Stimulated activated CD4-positive, alpha-beta T cell treated with anti-CD3 and anti-CD28 coated beads, Interleukin-2, amount 100 ng/mL, for 24 hours (primary cell): ENCODE data around the gene ANKRD30A.
"Not testable (repeated sequence)": the region's sequence is repeated elsewhere in the genome, so short reads cannot be mapped to it uniquely, and the experiment has no call there.

ENCODE experiments used
- DNase-seq, 2 donors: peaks; one replicate each; pipeline ENCODE4 v3.0.0-alpha.2; 2020

The ANKRD30A gene

GRCh38 chr10:37269554-37270256, 144.3 kb downstream of the ANKRD30A start:
- DNase-seq = no peak

DNA sequence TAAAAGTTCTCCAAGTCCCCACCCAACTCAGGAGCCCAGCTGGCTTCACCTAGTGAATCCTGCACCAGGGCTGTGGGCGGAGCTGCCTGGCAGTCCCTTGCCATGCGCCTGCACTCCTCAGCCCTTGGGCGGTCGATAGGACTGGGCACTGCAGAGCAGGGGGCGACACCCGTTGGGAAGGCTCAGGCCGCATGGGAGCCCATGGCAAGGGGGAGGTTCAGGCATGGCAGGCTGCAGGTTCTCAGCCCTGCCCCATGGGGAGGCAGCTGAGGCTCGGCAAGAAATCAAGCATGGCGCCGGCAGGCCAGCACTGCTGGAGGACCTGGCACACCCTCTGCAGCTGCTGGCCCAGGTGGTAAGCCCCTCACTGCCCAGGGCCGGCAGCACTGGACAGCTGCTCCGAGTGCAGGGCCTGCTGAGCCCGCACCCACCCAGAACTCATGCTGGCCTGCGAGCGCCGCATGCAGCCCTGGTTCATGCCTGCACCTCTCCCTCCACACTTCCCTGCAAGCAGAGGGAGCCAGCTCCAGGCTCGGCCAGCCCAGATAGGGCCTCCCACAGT, 149.9 kb downstream of the ANKRD30A start:
- no peak for DNase-seq

GRCh38 chr10:37285063-37285462, 159.7 kb downstream of the ANKRD30A start:
- DNase-seq = no peak

GRCh38 chr10:37289833-37290464, 164.6 kb downstream of the ANKRD30A start:
- DNase-seq = no peak

DNA sequence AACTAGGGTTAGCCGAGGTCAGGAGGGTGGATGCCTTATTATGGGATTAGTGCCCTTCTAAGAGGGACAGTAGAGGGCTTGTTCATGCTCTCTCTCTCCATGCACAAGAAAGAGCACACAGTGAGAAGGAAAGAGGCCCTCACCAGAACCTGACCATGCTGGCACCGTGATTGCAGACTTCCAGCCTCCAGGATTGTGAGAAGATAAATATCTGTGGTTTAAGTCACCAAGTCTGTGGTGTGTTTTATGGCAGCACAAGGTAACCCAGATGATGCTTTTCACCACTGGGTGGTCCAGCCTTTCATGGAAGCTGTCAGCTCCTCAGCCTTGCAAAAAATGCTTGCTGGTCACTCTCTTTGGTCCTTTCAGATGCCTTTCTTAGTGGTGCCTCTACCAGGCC, 175.9 kb downstream of the ANKRD30A start:
- DNase-seq = no peak

- DNase-seq = no peak
These were observed 178.6 kb downstream of the ANKRD30A start for GRCh38 chr10:37304036-37304435.

GRCh38 chr10:37314350-37314749, 189.0 kb downstream of the ANKRD30A start:
- no peak for DNase-seq

GRCh38 chr10:37314862-37315261, 189.5 kb downstream of the ANKRD30A start:
- DNase-seq = no peak

- no peak for DNase-seq
These were observed 219.0 kb downstream of the ANKRD30A start for GRCh38 chr10:37344413-37344812.

DNA sequence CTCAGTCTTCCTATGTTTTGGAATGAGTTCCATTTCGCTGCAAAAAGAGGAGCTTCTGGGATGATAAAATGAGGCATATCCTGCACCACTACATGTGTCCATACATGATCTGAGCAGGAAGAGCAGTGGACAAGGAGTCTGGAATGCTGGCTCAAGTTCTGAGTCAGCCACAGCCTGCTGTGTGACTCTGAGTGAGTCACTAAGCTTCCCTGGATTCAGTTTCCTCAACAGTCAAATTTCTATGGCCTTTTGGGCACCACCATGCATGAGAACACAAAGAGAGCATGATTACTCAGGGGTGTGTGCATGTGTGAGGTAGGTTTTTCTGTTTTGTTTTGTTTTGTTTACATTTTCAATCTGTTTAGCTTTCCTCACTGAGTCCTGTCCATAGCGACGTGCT, 254.6 kb downstream of the ANKRD30A start:
- DNase-seq = no peak

GRCh38 chr10:37381271-37381670, 255.9 kb downstream of the ANKRD30A start:
- DNase-seq = no peak

DNA sequence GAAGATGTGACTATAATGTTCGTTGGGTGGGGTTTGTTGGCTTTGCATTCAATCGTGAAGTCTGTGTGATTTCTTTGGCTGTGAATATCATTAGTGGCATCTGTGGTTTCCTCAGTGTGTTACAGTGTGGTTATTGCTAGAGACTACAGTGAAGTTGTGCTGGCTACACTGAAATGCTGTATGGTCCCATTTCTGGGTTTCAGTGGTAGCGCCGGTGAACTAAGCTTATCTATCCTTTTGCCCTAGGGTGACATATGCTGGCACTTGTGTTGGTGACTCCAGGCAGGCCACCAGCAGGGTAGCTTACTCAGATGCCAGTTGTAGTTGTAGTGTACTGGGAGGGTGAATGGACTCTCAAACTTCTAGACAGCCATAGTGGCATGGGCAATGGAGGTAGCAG, 259.5 kb downstream of the ANKRD30A start:
- no peak for DNase-seq

DNA sequence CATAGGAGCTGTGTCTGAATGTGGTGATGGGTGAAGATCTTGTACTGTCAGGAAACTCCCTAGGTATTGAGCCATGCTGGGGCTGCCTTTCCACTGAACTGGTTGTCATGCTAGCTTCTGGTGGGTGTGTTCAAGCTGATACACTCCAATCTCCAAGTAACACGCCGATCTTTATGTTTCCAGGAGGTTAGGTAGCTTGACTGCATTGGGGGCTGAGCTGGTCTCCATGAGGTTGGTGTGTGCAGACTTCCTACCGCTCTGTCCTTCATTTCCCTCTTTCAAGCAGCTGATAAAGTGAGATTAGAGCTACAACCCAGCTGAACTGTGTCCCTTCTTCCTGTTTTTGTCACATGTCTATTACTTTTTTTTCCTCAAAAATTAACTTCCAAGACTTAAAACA, 265.5 kb downstream of the ANKRD30A start:
- no peak for DNase-seq

GRCh38 chr10:37400774-37401173, 275.4 kb downstream of the ANKRD30A start:
- not testable (repeated sequence) for DNase-seq

GRCh38 chr10:37401225-37401624, 275.8 kb downstream of the ANKRD30A start:
- no peak for DNase-seq

GRCh38 chr10:37403776-37404175, 278.4 kb downstream of the ANKRD30A start:
- no peak for DNase-seq
